GM19324 (cell line): ENCODE data around the gene CCDC102A.

Experiments
- ATAC-seq: cut with Tn5 transposase; IDR thresholded peaks from one replicate; pipeline ENCODE4 v1.9.1; 2021; ENCODE audit warnings: mild to moderate bottlenecking, moderate library complexity; ENCODE audit not compliant: unreplicated experiment, low FRiP score

CCDC102A gene

GRCh38 chr16:57525761-57526160 lies 10.6 kb downstream of the CCDC102A start:
- no peak for ATAC-seq

- ATAC-seq: no peak
Measured at GRCh38 chr16:57522960-57523359, 13.4 kb downstream of the CCDC102A start.

GRCh38 chr16:57519796-57520360 lies 16.5 kb downstream of the CCDC102A start:
- ATAC-seq: no peak

- ATAC-seq: no peak
Measured at GRCh38 chr16:57518922-57519321, 17.4 kb downstream of the CCDC102A start.

- no peak for ATAC-seq
Measured at GRCh38 chr16:57518520-57518919, 17.9 kb downstream of the CCDC102A start.

- ATAC-seq: no peak
Measured at GRCh38 chr16:57517397-57518367, 18.7 kb downstream of the CCDC102A start.

- no peak for ATAC-seq
Measured at GRCh38 chr16:57516773-57517172, 19.6 kb downstream of the CCDC102A start.

- ATAC-seq: no peak
Measured at GRCh38 chr16:57516176-57516725, 20.1 kb downstream of the CCDC102A start.

- no peak for ATAC-seq
Measured at GRCh38 chr16:57514791-57515600, 21.4 kb downstream of the CCDC102A start.

- ATAC-seq: no peak
Measured at GRCh38 chr16:57514371-57514770, 22.0 kb downstream of the CCDC102A start.

- no peak for ATAC-seq
Measured at GRCh38 chr16:57513371-57514102, 22.8 kb downstream of the CCDC102A start.

GRCh38 chr16:57512296-57513001 lies 23.9 kb downstream of the CCDC102A start:
- no peak for ATAC-seq

- no peak for ATAC-seq
Measured at GRCh38 chr16:57510016-57510871, 26.1 kb downstream of the CCDC102A start.

- ATAC-seq: no peak
Measured at GRCh38 chr16:57509231-57509923, 27.0 kb downstream of the CCDC102A start.

- no peak for ATAC-seq
Measured at GRCh38 chr16:57508035-57508425, 28.3 kb downstream of the CCDC102A start.

- no peak for ATAC-seq
Measured at GRCh38 chr16:57507136-57508034, 29.0 kb downstream of the CCDC102A start.

- no peak for ATAC-seq
Measured at GRCh38 chr16:57505169-57505568, 31.2 kb downstream of the CCDC102A start.
